Astrocyte of the hippocampus (primary cell): ENCODE results near the gene A1BG.

Experiments used
- DNase-seq: peaks from one replicate; pipeline ENCODE4 v3.0.0; 2011; ENCODE audit warnings: low read depth, low spot score

A1BG gene

DNA sequence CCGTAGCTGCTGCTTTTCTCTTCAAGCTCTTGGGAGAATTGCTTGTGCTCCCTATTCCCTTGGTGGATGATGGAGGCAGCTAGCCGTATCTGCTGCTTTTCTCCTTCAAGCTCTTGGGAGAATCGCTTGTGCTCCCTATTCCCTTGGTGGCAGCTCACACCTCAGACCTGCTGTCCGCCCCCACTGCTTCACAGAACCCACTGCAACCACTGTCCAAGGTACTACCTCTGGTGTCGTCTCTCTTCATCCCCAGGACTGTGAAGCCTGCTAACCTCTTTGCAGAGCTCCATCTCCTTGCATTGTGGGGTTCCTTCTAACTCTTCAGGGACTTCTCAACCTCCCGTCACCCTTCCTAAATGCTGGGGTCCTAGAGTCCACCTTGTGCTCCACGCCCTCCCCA, 52.7 kb downstream of the A1BG start:
- DNase-seq: no peak

- no peak for DNase-seq
These were observed 57.2 kb downstream of the A1BG start for GRCh38 chr19:58296104-58296503.
